CD14-positive monocyte (primary cell): ENCODE results near the gene AQP9. TPM values are rescaled to one million over a fixed set of nuclear protein-coding genes. Genes with fewer than 3 reads are reported as not detected.

Experiments used
- DNase-seq, 3 donors: peaks; one replicate each; pipeline ENCODE4 v3.0.0-alpha.2; 2011 to 2022
- H2AFZ ChIP-seq: 2 replicates; pipeline ENCODE4 v1.6.0; 2012; ENCODE audit warnings: mild to moderate bottlenecking, low read depth, low read length, inconsistent platforms; ENCODE audit not compliant: insufficient read depth, poor library complexity, severe bottlenecking
- H3K27ac ChIP-seq, 2 donors: 1 replicate in 1 of 2; 2 replicates in 1 of 2; pipeline ENCODE4 v1.5.1; 2012 to 2013; ENCODE audit warnings: low read length in 2 of 2, control low read depth in 1 of 2, inconsistent platforms in 1 of 2, low read depth in 1 of 2, mild to moderate bottlenecking in 1 of 2
- H3K27me3 ChIP-seq, 2 donors: one replicate each; pipeline versions ENCODE4 v1.6.0 to v1.6.1; 2011 to 2013; ENCODE audit warnings: low read length in 2 of 2; ENCODE audit not compliant: control insufficient read depth in 2 of 2, insufficient read depth in 2 of 2
- H3K36me3 ChIP-seq, 2 donors: replicated peaks in 1 of 2; 1 replicate in 1 of 2; 2 replicates in 1 of 2; pipeline versions ENCODE4 v1.5.1 to v1.6.1; 2012 to 2013; ENCODE audit warnings: low read length in 2 of 2, control low read depth in 1 of 2, inconsistent platforms in 1 of 2, mild to moderate bottlenecking in 1 of 2; ENCODE audit not compliant: insufficient read depth in 2 of 2, control insufficient read depth in 1 of 2
- H3K4me1 ChIP-seq, 2 donors: 1 replicate in 1 of 2; 2 replicates in 1 of 2; pipeline versions ENCODE4 v1.5.1 to v1.6.1; 2012 to 2013; ENCODE audit warnings: low read length in 2 of 2, control low read depth in 1 of 2, inconsistent platforms in 1 of 2, mild to moderate bottlenecking in 1 of 2, moderate library complexity in 1 of 2; ENCODE audit not compliant: insufficient read depth in 2 of 2, control insufficient read depth in 1 of 2
- H3K4me2 ChIP-seq: replicated peaks from 2 replicates; pipeline ENCODE3; 2012; ENCODE audit warnings: low read length, moderate library complexity, mild to moderate bottlenecking; ENCODE audit not compliant: poor library complexity, severe bottlenecking; ENCODE audit errors: extremely low read depth
- H3K4me3 ChIP-seq, 3 experiments: fragments of 200-600 bp in 1 of 3; sonication (generic) in 1 of 3; replicated peaks in 1 of 3; 1 replicate in 2 of 3; 2 replicates in 1 of 3; pipeline ENCODE4 v1.5.1; 2011 to 2013; ENCODE audit warnings: low read length in 3 of 3, mild to moderate bottlenecking in 3 of 3, control low read depth in 2 of 3, low read depth in 2 of 3, inconsistent platforms in 1 of 3, moderate library complexity in 1 of 3
- H3K79me2 ChIP-seq: 2 replicates; pipeline ENCODE4 v1.6.0; 2012; ENCODE audit warnings: mild to moderate bottlenecking, control low read depth, inconsistent platforms, low read length, moderate library complexity; ENCODE audit not compliant: insufficient read depth
- H3K9ac ChIP-seq: 2 replicates; pipeline ENCODE4 v1.6.0; 2017; ENCODE audit warnings: low read length, mild to moderate bottlenecking; ENCODE audit not compliant: insufficient read depth, poor library complexity, severe bottlenecking
- H3K9me3 ChIP-seq, 2 donors: replicated peaks in 1 of 2; 1 replicate in 1 of 2; 2 replicates in 1 of 2; pipeline versions ENCODE4 v1.5.1 to v1.6.1; 2012 to 2013; ENCODE audit warnings: low read length in 2 of 2, control low read depth in 1 of 2; ENCODE audit not compliant: control insufficient read depth in 1 of 2, insufficient read depth in 1 of 2
- H4K20me1 ChIP-seq: 2 replicates; pipeline ENCODE4 v1.6.0; 2012; ENCODE audit warnings: mild to moderate bottlenecking, low read length, control low read depth, moderate library complexity; ENCODE audit not compliant: insufficient read depth
- H3K27ac Mint-ChIP-seq, 7 donors: one replicate each; pipeline ENCODE4 v1.8.0; 2020; ENCODE audit warnings: mild to moderate bottlenecking in 7 of 7, mixed read lengths in 7 of 7, moderate library complexity in 6 of 7, inconsistent platforms in 2 of 7
- H3K27me3 Mint-ChIP-seq, 3 donors: one replicate each; pipeline ENCODE4 v1.8.0; 2021 to 2022; ENCODE audit warnings: low read depth in 3 of 3, mild to moderate bottlenecking in 3 of 3, mixed read lengths in 3 of 3, moderate library complexity in 3 of 3, inconsistent platforms in 1 of 3
- H3K36me3 Mint-ChIP-seq, 2 donors: one replicate each; pipeline ENCODE4 v1.8.0; 2020; ENCODE audit warnings: mixed read lengths in 2 of 2, inconsistent platforms in 1 of 2, mild to moderate bottlenecking in 1 of 2
- H3K4me1 Mint-ChIP-seq: one replicate; pipeline ENCODE4 v1.8.0; 2020; ENCODE audit warnings: mild to moderate bottlenecking, mixed read lengths
- H3K4me3 Mint-ChIP-seq, 2 donors: one replicate each; pipeline ENCODE4 v1.8.0; 2020; ENCODE audit warnings: mild to moderate bottlenecking in 2 of 2, mixed read lengths in 2 of 2, moderate library complexity in 1 of 2
- H3K9me3 Mint-ChIP-seq, 7 donors: one replicate each; pipeline ENCODE4 v1.8.0; 2020 to 2022; ENCODE audit warnings: mixed read lengths in 7 of 7, mild to moderate bottlenecking in 6 of 7, moderate library complexity in 6 of 7, inconsistent platforms in 2 of 7
- WGBS: methylation state at CpG from one replicate; pipeline ENCODE4 v1.1.5; 2013; ENCODE audit warnings: missing lambda C conversion rate; ENCODE audit not compliant: insufficient coverage; 5-methylcytosine and 5-hydroxymethylcytosine counted together
- intact Hi-C, 2 donors: fragments of 100-400 bp; cut with micrococcal nuclease; formaldehyde crosslinking; loops; one replicate each; pipeline versions ENCODE4 v1.15.0 to v1.15.1; 2023
- polyA plus RNA-seq, 3 donors: library from polyadenylated mRNA; depleted of rRNA in 1 of 3; unstranded in 2 of 3; stranded (reverse) in 1 of 3; fragments of 300-500 nt in 2 of 3; fragments of >200 nt in 1 of 3; fragmentation: Illumina TruSeq in 2 of 3; gene quantifications; 1 replicate in 2 of 3; 2 replicates in 1 of 3; pipeline ENCODE4 v1.2.3, GENCODE V29; 2012 to 2021
- TF ChIP-seq, protein P1 (sequence below): fragments of 200-600 bp; IDR thresholded peaks from one replicate; pipeline ENCODE4 v1.8.0; 2022; ENCODE audit warnings: antibody characterized with exemption, mild to moderate bottlenecking

AQP9 gene
- polyA plus RNA-seq, 3 donors = 35.6 to 141 (median 112) TPM

- 90% methylated on average over 2 of the region's 5 CpGs for WGBS
- TF ChIP-seq, protein P1, sequence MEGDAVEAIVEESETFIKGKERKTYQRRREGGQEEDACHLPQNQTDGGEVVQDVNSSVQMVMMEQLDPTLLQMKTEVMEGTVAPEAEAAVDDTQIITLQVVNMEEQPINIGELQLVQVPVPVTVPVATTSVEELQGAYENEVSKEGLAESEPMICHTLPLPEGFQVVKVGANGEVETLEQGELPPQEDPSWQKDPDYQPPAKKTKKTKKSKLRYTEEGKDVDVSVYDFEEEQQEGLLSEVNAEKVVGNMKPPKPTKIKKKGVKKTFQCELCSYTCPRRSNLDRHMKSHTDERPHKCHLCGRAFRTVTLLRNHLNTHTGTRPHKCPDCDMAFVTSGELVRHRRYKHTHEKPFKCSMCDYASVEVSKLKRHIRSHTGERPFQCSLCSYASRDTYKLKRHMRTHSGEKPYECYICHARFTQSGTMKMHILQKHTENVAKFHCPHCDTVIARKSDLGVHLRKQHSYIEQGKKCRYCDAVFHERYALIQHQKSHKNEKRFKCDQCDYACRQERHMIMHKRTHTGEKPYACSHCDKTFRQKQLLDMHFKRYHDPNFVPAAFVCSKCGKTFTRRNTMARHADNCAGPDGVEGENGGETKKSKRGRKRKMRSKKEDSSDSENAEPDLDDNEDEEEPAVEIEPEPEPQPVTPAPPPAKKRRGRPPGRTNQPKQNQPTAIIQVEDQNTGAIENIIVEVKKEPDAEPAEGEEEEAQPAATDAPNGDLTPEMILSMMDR = no peak
- Histone ChIP-seq H3K27ac (no peak overlapping the region), H3K4me2 (no peak overlapping the region), H2AFZ (no peak overlapping the region), H4K20me1 (no peaks in the 10 kb centered on the region), H3K9ac (no peak overlapping the region), H3K36me3 (no peaks in the 10 kb centered on the region), H3K4me3 (no peak overlapping the region), H3K27me3 (no peaks in the 10 kb centered on the region), H3K9me3 (no peaks in the 10 kb centered on the region), H3K79me2 (no peaks in the 10 kb centered on the region), H3K4me1 (peaks cover 0 to 3% of the 10 kb centered on the region in 2 donors)
- no peak overlapping the region for H3K27ac Mint-ChIP-seq
- peak in 1 of 3 donors; percentile 43 for DNase-seq
- no peaks in the 10 kb centered on the region for H3K9me3 Mint-ChIP-seq
- intact Hi-C loops = loop anchor here in 1 of 2 donors (10.0 kb wide), 1 partner anchor 59 kb away; no protein-coding TSS in a partner anchor
- H3K36me3 Mint-ChIP-seq = no peaks in the 10 kb centered on the region
- H3K27me3 Mint-ChIP-seq = peaks cover 1 to 4% (median 1%) of the 10 kb centered on the region in 3 donors
- no peak overlapping the region for H3K4me3 Mint-ChIP-seq
- H3K4me1 Mint-ChIP-seq = peaks cover 21% of the 10 kb centered on the region
Observed at GRCh38 chr15:58213587-58214338, 75.6 kb downstream of the AQP9 start.

- H3K4me1 ChIP-seq = peaks cover 0 to 3% of the 10 kb centered on the region in 2 donors
- no peak overlapping the region for H3K4me2 ChIP-seq
- no peak overlapping the region for H3K4me3 Mint-ChIP-seq
- H3K4me1 Mint-ChIP-seq = peaks cover 11% of the 10 kb centered on the region
- H3K9me3 ChIP-seq = no peaks in the 10 kb centered on the region
- H4K20me1 ChIP-seq = no peaks in the 10 kb centered on the region
- TF ChIP-seq, protein P1 = no peak
- intact Hi-C loops = loop anchor here in 1 of 2 donors (10.0 kb wide), 1 partner anchor 60 kb away; no protein-coding TSS in a partner anchor
- WGBS = 27% methylated on average over 3 of the region's 11 CpGs
- H3K9ac ChIP-seq = no peak overlapping the region
- H3K79me2 ChIP-seq = no peaks in the 10 kb centered on the region
- no peak overlapping the region for H2AFZ ChIP-seq
- no peak overlapping the region for H3K27ac ChIP-seq
- no peak overlapping the region for H3K4me3 ChIP-seq
- H3K36me3 Mint-ChIP-seq = no peaks in the 10 kb centered on the region
- no peaks in the 10 kb centered on the region for H3K27me3 ChIP-seq
- H3K27ac Mint-ChIP-seq = peak overlapping the region in 2 of 7 donors; percentile 60
- peaks cover 1 to 2% (median 1%) of the 10 kb centered on the region in 3 donors for H3K27me3 Mint-ChIP-seq
- DNase-seq = no peak
- H3K36me3 ChIP-seq = no peaks in the 10 kb centered on the region
- no peaks in the 10 kb centered on the region for H3K9me3 Mint-ChIP-seq
Observed at GRCh38 chr15:58214591-58215340, 76.6 kb downstream of the AQP9 start.
